ENCODE measurements around the gene SUN1. TPM values are rescaled to one million over a fixed set of nuclear protein-coding genes. Genes with fewer than 3 reads are reported as not detected.

SUN1 gene
- total and polyA plus RNA-seq, 2 experiments from 2014 or later, result 72.3 to 109 TPM

DNA sequence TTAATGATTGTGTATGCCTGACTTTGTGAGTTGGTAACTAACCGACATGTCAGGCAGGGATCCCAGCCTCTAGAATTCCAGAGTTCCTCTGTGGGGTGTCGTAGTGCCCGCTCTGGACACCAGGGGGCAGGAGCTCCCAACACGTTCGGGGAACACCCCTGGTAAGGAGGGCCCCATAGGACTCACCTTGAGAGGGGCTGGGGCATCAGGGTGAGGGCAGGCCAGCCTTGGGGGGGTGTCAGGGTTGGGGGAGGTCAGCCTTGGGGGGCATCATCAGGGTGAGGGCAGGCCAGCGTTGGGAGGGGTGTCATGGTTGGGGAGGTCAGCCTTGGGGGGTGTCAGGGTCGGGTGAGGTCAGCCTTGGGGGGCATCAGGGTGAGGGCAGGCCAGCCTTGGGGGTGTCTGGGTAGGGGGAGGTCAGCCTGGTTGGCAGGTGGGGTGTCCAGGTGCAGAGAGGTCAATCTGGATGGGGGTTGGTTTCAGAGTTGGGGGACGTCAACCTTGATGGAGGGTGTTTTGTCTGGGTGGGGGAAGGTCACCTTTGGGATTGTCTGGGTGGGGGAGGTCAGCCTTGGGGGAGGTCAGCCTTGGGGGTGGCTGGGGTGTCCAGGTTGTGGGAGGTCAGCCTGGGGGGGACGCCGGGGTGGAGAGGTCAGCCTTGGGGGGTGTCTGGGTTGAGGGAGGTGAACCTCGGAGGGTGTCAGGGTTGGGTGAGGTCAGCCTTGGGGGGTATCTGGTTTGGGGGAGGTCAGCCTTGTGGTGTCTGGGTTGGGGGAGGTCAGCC lies 45.6 kb upstream of the SUN1 start:
- no peaks in the 10 kb centered on the region for H3K9me2 ChIP-seq (replicated peaks; ENCODE audit: insufficient read depth)
- no peaks in the 10 kb centered on the region for H4K20me1 ChIP-seq (ENCODE audit: insufficient read depth, poor library complexity, severe bottlenecking)
- H3K4me3 ChIP-seq, result no peak overlapping the region
- H3K4me1 ChIP-seq (ENCODE audit: insufficient read depth), result no peaks in the 10 kb centered on the region
- peak; percentile 82 for DNase-seq (ENCODE audit: low spot score)
- H3K79me2 ChIP-seq, result no peaks in the 10 kb centered on the region
- no peak overlapping the region for H2AFZ ChIP-seq
- H3K4me2 ChIP-seq, result no peak overlapping the region
- H3K9me3 ChIP-seq (ENCODE audit: low read depth), result no peaks in the 10 kb centered on the region
- TF ChIP-seq, protein P1, sequence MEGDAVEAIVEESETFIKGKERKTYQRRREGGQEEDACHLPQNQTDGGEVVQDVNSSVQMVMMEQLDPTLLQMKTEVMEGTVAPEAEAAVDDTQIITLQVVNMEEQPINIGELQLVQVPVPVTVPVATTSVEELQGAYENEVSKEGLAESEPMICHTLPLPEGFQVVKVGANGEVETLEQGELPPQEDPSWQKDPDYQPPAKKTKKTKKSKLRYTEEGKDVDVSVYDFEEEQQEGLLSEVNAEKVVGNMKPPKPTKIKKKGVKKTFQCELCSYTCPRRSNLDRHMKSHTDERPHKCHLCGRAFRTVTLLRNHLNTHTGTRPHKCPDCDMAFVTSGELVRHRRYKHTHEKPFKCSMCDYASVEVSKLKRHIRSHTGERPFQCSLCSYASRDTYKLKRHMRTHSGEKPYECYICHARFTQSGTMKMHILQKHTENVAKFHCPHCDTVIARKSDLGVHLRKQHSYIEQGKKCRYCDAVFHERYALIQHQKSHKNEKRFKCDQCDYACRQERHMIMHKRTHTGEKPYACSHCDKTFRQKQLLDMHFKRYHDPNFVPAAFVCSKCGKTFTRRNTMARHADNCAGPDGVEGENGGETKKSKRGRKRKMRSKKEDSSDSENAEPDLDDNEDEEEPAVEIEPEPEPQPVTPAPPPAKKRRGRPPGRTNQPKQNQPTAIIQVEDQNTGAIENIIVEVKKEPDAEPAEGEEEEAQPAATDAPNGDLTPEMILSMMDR (IDR thresholded peaks at IDR 0.05; ENCODE audit: poor library complexity), result peak; percentile 85
- TF ChIP-seq EZH2 (IDR thresholded peaks at IDR 0.05; ENCODE audit: borderline replicate concordance), result no peak
- 49% methylated on average over 5 of the region's 11 CpGs for WGBS (ENCODE audit: low lambda C conversion rate, missing lambda C conversion rate)
- no peaks in the 10 kb centered on the region for H3K36me3 ChIP-seq (replicated peaks; ENCODE audit: insufficient read depth, low read depth)
- no peak overlapping the region for H3K27ac ChIP-seq
- no peaks in the 10 kb centered on the region for H3K27me3 ChIP-seq

DNA sequence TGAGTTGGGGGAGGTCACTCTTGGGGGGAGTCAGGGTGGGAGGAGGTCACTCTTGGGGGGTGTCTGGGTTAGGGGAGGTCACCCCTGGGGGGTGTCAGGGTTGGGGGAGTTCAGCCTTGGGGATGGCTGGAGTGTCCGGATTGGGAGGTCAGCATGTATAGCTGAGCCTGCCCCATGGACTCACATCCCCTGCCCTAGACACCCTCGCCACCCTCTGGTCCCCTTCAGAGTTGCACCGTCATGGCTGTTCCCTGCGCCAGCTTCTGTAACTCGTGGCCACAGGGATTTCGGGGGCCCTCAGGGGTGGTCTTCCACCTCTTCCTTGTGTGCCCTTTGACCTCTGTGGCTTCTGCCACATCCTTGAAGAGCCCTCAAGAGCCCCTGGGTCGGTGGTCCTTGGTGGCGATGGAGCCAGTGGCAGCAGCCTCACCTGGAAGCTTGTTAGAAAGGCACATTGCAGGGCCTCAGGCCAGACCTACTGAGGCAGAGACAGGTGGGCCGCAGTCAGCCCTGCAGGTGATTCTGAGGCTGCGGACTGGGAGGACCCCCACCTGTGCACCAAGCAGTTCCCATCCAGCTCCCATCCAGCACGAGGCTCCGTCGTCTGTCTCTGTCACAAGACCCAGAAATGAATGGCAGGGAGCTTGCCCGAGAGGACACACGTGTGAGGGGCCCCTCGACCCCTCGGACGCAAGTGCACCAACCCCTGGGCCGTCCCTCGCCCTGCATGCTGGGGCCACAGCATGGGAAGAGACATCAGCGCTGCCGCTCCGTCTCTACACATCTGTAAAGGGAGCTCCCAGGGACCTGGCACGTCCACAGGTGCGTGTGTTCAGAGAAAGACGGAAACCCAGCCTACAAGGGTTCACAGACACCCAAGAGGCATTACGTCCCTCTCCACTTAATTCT lies 44.7 kb upstream of the SUN1 start:
- DNase-seq (ENCODE audit: low spot score), result no peak
- no peak for TF ChIP-seq EZH2phosphoT487 (IDR thresholded peaks at IDR 0.05; ENCODE audit: low read depth, severe bottlenecking, unreplicated experiment)
- TF ChIP-seq, protein P1 (IDR thresholded peaks at IDR 0.05; ENCODE audit: poor library complexity), result no peak
- Histone ChIP-seq H3K36me3 (replicated peaks; ENCODE audit: insufficient read depth, low read depth) (no peaks in the 10 kb centered on the region), H3K9me3 (ENCODE audit: low read depth) (no peaks in the 10 kb centered on the region), H3K4me1 (ENCODE audit: insufficient read depth) (no peaks in the 10 kb centered on the region), H2AFZ (no peak overlapping the region), H3K79me2 (no peaks in the 10 kb centered on the region), H4K20me1 (ENCODE audit: insufficient read depth, poor library complexity, severe bottlenecking) (no peaks in the 10 kb centered on the region), H3K4me2 (no peak overlapping the region), H3K4me3 (no peak overlapping the region), H3K27ac (no peak overlapping the region), H3K9me2 (replicated peaks; ENCODE audit: insufficient read depth) (no peaks in the 10 kb centered on the region), H3K27me3 (no peaks in the 10 kb centered on the region)
- 97% methylated on average over 27 of the region's 27 CpGs for WGBS (ENCODE audit: low lambda C conversion rate, missing lambda C conversion rate)

DNA sequence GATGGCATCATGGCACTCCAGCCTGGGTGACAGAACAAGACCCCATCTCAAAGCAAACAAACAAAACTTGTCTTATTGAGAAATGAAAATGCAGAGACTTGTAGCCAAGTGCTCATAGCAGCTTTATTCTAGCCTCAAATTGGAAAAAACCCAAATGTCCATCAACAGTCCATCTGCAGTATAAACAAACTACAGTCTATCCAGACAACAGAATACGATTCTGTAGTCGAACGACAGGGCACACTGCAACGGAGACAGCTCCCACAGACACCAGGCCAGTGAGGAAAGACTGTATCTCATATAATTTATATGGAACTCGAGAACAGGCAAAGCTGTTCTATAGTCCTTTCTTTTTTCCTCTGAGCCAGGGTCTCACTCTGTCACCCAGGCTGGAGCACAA lies 40.8 kb upstream of the SUN1 start:
- Histone ChIP-seq H3K4me3 (no peak overlapping the region), H3K9me3 (ENCODE audit: low read depth) (no peaks in the 10 kb centered on the region), H4K20me1 (ENCODE audit: insufficient read depth, poor library complexity, severe bottlenecking) (no peaks in the 10 kb centered on the region), H3K9me2 (replicated peaks; ENCODE audit: insufficient read depth) (no peaks in the 10 kb centered on the region), H3K79me2 (no peaks in the 10 kb centered on the region), H3K4me2 (no peak overlapping the region), H3K27me3 (no peaks in the 10 kb centered on the region), H3K4me1 (ENCODE audit: insufficient read depth) (no peaks in the 10 kb centered on the region), H3K27ac (no peak overlapping the region), H2AFZ (no peak overlapping the region), H3K36me3 (replicated peaks; ENCODE audit: insufficient read depth, low read depth) (no peaks in the 10 kb centered on the region)
- TF ChIP-seq EZH2phosphoT487 (IDR thresholded peaks at IDR 0.05; ENCODE audit: low read depth, severe bottlenecking, unreplicated experiment) (no peak), EZH2 (IDR thresholded peaks at IDR 0.05; ENCODE audit: borderline replicate concordance) (no peak)
- TF ChIP-seq, protein P1 (IDR thresholded peaks at IDR 0.05; ENCODE audit: poor library complexity), result no peak
- WGBS (ENCODE audit: low lambda C conversion rate, missing lambda C conversion rate), result 78% methylated on average over 5 of the region's 5 CpGs
- no peak for DNase-seq (ENCODE audit: low spot score)
